Anterior cingulate cortex (tissue), 58 donors: ENCODE measurements around the gene FGF16.
"Not testable (repeated sequence)": the region's sequence is repeated elsewhere in the genome, so short reads cannot be mapped to it uniquely, and the experiment has no call there.

Experiments
- DNase-seq, 58 donors: peaks; one replicate each; lab custom pipeline; 2025; lab: John Stamatoyannopoulos, UW

The FGF16 gene

DNA sequence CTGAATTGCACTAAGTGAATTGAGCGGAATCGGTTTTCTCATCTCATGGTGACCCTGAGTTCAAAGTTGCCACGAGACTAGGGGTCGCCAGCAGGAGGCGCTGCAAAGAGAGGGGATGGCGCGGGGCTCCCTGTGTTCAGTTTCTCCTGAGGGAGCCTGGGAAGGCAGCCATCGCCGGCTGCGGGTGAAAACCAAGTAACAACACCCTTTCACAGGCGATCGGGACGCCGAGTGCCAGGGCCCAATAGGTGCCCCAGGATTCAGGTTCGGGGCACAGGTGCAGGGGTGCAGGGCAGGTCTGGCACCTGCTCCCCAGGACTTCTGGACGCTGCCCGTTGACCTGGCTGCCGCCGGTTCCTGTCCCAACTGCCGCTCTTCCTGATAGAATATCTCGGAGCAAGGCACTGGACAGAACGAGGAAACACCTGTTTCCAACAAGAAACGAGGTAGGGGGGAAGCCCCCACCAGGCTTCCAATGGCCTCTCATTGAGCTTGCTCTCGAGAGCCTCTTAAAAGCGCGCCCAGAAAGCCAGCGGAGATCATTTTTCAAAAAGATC is 1.1 kb upstream of the FGF16 start:
- peak in 1 of 58 donors; percentile 0 for DNase-seq

DNA sequence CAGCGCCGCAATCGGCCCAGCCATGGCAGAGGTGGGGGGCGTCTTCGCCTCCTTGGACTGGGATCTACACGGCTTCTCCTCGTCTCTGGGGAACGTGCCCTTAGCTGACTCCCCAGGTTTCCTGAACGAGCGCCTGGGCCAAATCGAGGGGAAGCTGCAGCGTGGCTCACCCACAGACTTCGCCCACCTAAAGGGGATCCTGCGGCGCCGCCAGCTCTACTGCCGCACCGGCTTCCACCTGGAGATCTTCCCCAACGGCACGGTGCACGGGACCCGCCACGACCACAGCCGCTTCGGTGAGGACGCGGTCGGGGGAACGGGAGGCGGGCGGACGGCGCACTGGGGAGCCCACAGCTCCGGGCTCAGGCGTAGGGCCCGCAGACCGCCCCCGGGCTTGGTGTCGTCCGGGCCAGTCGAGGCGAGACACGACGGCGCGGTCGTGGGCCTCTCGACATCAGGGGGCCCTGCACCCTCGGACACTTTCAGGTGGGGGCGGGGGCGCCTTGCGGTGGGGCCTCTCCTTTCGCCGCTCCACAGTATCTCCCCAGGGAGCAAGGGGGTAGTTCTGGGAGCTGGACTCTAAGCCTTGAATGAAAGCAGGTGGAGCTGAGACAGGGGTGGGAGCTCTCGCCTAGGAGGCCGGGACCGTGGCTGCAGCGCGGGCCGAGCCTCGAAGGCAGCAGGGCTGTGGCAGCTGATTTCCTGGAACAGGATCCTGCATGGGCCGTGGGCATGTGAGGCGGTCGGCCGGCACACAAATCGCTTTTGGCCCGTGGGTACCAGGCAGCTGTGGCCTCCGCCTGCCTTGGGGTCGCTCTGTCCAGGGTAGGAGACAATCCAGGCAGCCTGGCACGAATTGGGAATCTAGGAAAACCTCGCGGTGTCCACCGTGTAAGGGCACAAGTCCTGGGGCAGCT is 722 bp downstream of the FGF16 start:
- DNase-seq, result no peak

DNA sequence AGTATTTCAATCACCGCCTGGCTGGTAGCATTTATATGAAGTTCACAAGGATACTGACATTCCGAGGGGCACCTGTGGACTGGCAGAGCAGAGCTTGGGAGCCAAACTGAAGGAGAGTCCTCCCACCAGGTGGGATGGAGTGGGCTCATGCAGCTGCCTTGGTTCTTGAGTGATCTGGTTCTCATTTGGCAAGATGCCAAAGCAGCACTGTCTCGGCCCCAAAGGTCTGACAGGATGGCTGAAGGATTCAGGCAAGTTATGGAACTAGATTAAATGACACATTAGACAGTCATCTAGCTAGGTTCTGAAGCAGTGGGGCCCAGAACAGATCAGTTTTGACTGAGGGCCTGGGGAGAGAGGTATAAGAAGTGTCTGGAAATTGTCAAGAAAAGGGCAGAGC is 3.2 kb downstream of the FGF16 start:
- DNase-seq, result no peak

DNA sequence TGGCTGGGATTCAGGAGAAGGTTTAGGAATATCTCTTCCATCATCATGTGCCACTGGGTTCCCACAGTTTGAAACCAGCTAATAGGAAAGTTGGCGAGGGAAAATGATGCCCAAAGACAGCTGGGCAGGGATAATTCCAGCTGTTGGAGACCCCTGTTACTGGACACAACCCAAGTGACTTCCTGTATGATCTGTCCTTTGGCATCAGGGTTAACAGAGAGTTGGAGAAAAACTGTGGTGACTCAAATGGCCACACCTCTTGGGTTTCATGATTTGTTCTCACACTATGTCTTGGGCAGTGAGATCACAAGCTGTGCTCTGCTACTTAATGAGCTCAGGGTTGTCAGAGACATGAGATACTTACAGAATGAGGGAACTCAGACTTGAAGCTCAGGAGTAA is 3.8 kb downstream of the FGF16 start:
- no peak for DNase-seq

- DNase-seq, result no peak
Measured at GRCh38 chrX:77453190-77453589, 6.0 kb downstream of the FGF16 start.

GRCh38 chrX:77455437-77455836 is 8.2 kb downstream of the FGF16 start:
- DNase-seq, result no peak

DNA sequence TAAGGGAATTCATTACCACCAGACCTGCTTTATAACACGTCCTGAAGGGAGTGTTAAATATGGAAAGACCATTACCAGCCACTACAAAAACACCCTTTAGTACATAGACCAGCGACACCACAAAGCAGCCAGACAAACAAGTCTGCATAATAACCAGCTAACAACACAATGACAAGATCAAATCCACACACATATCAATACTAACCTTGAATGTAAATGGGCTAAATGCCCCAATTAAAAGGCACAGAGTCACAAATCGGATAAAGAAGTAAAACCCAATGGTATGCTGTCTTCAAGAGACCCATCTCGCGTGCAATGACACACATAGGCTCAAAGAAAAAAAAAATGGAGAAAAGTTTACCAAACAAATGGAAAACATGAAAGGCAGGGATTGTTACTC is 36.9 kb downstream of the FGF16 start:
- no peak for DNase-seq

GRCh38 chrX:77493677-77494553 is 46.7 kb downstream of the FGF16 start:
- peak in 1 of 58 donors; percentile 1 for DNase-seq

DNA sequence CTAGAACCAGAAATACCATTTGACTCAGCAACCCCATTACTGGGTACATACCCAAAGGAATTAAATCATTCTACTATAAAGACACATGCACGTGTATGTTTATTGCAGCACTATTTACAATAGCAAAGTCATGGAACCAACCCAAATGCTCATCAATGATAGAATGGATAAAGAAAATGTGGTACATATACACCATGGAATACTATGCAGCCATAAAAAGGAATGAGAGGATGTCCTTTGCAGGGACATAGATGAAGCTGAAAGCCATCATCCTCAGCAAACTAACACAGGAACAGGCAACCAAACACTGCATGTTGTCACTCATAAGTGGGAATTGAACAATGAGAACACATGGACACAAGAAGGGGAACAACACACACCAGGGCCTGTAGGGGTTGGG is 53.0 kb downstream of the FGF16 start:
- not testable (repeated sequence) for DNase-seq

GRCh38 chrX:77502951-77503525 is 55.8 kb downstream of the FGF16 start:
- DNase-seq, result no peak

DNA sequence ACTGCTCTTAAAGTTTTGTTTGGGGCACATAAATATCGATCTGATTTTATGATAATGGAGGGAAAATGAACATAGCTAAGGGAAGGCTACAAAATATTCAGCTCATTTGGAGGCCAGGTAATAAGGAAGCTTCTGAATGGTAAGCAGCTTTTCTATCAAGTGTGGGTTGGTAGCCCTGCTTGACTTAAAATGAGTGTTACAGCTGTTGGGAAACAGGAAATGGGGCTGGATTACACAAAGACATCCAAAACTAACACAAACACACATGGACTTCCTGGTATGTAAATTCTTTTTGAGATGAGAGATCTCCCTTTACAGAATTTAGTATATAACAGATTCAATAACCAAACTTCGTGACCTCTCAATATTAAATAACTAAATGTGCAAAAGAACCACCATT is 58.0 kb downstream of the FGF16 start:
- no peak for DNase-seq
